Testis (tissue), 2 donors: ENCODE measurements around the gene KCNQ5.

Experiments
- POLR2A ChIP-seq: fragments of 450-650 bp; IDR thresholded peaks from one replicate; pipeline ENCODE4 v1.6.1; 2017; ENCODE audit warnings: antibody characterized with exemption, mild to moderate bottlenecking, moderate library complexity
- TF ChIP-seq, protein P1 (sequence below), 3 experiments: fragments of 450-650 bp in 2 of 3; fragments of 200-600 bp in 1 of 3; sonication (generic) in 1 of 3; IDR thresholded peaks; one replicate each; pipeline ENCODE4 v1.5.1; 2016 to 2019; ENCODE audit warnings: antibody characterized with exemption in 3 of 3, mild to moderate bottlenecking in 2 of 3, moderate library complexity in 1 of 3

DNA sequence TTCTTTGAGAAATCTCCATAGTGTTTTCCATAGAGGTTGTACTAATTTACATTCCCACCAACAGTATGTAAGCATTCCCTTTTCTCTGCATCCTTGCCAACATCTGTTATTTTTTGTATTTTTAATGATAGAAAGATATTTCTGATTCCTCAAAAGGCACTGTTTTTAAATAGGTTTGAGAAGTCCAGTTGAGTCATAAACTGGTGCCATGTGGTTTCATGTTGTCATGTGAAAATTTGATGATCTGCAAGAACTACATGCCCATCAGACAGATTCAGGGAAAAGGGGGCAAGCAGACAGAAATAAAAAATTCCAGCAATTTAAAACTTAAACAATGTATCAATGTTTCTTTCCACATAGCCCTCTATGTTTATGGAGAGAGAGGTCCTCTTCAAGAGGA is 227.5 kb downstream of the KCNQ5 start:
- no peak for TF ChIP-seq POLR2A
- TF ChIP-seq, protein P1, sequence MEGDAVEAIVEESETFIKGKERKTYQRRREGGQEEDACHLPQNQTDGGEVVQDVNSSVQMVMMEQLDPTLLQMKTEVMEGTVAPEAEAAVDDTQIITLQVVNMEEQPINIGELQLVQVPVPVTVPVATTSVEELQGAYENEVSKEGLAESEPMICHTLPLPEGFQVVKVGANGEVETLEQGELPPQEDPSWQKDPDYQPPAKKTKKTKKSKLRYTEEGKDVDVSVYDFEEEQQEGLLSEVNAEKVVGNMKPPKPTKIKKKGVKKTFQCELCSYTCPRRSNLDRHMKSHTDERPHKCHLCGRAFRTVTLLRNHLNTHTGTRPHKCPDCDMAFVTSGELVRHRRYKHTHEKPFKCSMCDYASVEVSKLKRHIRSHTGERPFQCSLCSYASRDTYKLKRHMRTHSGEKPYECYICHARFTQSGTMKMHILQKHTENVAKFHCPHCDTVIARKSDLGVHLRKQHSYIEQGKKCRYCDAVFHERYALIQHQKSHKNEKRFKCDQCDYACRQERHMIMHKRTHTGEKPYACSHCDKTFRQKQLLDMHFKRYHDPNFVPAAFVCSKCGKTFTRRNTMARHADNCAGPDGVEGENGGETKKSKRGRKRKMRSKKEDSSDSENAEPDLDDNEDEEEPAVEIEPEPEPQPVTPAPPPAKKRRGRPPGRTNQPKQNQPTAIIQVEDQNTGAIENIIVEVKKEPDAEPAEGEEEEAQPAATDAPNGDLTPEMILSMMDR (IDR thresholded peaks at IDR 0.05), result no peak
